ENCODE results near the gene MLF2. TPM values are rescaled to one million over a fixed set of nuclear protein-coding genes. Genes with fewer than 3 reads are reported as not detected.
A peak's percentile ranks its signal among the peaks of the same experiment; 100 is the strongest.

The MLF2 gene
- total and polyA plus RNA-seq, 8 donors = 9.3 to 296 (median 152) TPM

- intact Hi-C loops (cut with DNase I; ENCODE audit: low total_unique reads) = no loop called here
- Histone ChIP-seq H3K36me3 (no peaks in the 10 kb centered on the region), H3K9me3 (no peaks in the 10 kb centered on the region), H3K4me3 (peak overlapping the region; percentile 46 to 68 (median 52)), H3K27ac (peak overlapping the region in 1 of 5 donors; percentile 16), H3K4me1 (peaks cover 14 to 22% (median 18%) of the 10 kb centered on the region in 4 donors), H3K27me3 (peaks cover 9 to 97% (median 62%) of the 10 kb centered on the region in 3 donors)
- no peak for DNase-seq
- WGBS, 5 donors = 14 to 21% (median 18%) methylated on average over 16 of the region's 16 CpGs
- no peak for TF ChIP-seq POLR2AphosphoS5 (IDR thresholded peaks at IDR 0.05)
- TF ChIP-seq POLR2A (IDR thresholded peaks at IDR 0.05) = no peak
- no peak for TF ChIP-seq CTCF (IDR thresholded peaks at IDR 0.05)
- TF ChIP-seq EP300 (IDR thresholded peaks at IDR 0.05) = no peak
Measured at GRCh38 chr12:6699259-6699988, 53.5 kb downstream of the MLF2 start.

- H3K27me3 ChIP-seq = peaks cover 9 to 93% (median 54%) of the 10 kb centered on the region in 3 donors
- H3K4me3 ChIP-seq = no peak overlapping the region
- H3K4me1 ChIP-seq = peaks cover 14 to 22% (median 18%) of the 10 kb centered on the region in 4 donors
- intact Hi-C loops (cut with DNase I; ENCODE audit: low total_unique reads) = no loop called here
- no peaks in the 10 kb centered on the region for H3K36me3 ChIP-seq
- DNase-seq = no peak
- no peak for TF ChIP-seq POLR2AphosphoS5 (IDR thresholded peaks at IDR 0.05)
- no peak for TF ChIP-seq CTCF (IDR thresholded peaks at IDR 0.05)
- no peak for TF ChIP-seq EP300 (IDR thresholded peaks at IDR 0.05)
- no peak for TF ChIP-seq POLR2A (IDR thresholded peaks at IDR 0.05)
- H3K27ac ChIP-seq = no peak overlapping the region
- WGBS, 5 donors = 53 to 60% (median 56%) methylated on average over 8 of the region's 8 CpGs
- H3K9me3 ChIP-seq = no peaks in the 10 kb centered on the region
Measured at GRCh38 chr12:6698352-6699046, 54.4 kb downstream of the MLF2 start.

Small RNAs within 50 kb of the gene (small RNA-seq; reads per million reads assigned to genes)
- gene RNU6-781P = 0 reads per million in 4 donors

Other genes with a start within 250 kb of the MLF2 start
- 1,000 to 10,000 TPM in 4 of 5 donors, 100 to 1,000 TPM in 1; 579 to 1,258 (median 1,242) TPM for gene GAPDH, start 218.6 kb downstream of the MLF2 start, total RNA-seq
- gene GAPDH, start 218.6 kb downstream of the MLF2 start, polyA plus RNA-seq = 1,000 to 10,000 TPM; 1,352 to 2,765 (median 1,815) TPM
- 10 to 100 TPM in 1 of 5 donors, 1 to 10 TPM in 4; 1.4 to 14.0 (median 3.2) TPM for gene IFFO1, start 197.1 kb downstream of the MLF2 start, total RNA-seq
- gene IFFO1, start 197.1 kb downstream of the MLF2 start, polyA plus RNA-seq = 1 to 10 TPM; 2.7 to 9.1 (median 3.4) TPM
- gene NOP2, start 184.8 kb downstream of the MLF2 start, total RNA-seq = 100 to 1,000 TPM in 1 of 5 donors, 10 to 100 TPM in 4; 16.3 to 231 (median 30.0) TPM
- gene NOP2, start 184.8 kb downstream of the MLF2 start, polyA plus RNA-seq = 10 to 100 TPM; 19.5 to 27.4 (median 19.7) TPM
- gene CHD4, start 145.8 kb downstream of the MLF2 start, total RNA-seq = 100 to 1,000 TPM; 169 to 315 (median 202) TPM
- gene CHD4, start 145.8 kb downstream of the MLF2 start, polyA plus RNA-seq = 100 to 1,000 TPM; 105 to 139 (median 111) TPM
- 10 to 100 TPM in 1 of 5 donors, 1 to 10 TPM in 4; 1.3 to 33.0 (median 5.8) TPM for gene LPAR5, start 117.2 kb downstream of the MLF2 start, total RNA-seq
- 1 to 10 TPM; 2.0 to 5.6 (median 3.5) TPM for gene LPAR5, start 117.2 kb downstream of the MLF2 start, polyA plus RNA-seq
- gene ACRBP, start 105.7 kb downstream of the MLF2 start, total RNA-seq = 1 to 10 TPM in 2 of 5 donors, not detected in 3; 2.2 to 6.4 TPM
- gene ACRBP, start 105.7 kb downstream of the MLF2 start, polyA plus RNA-seq = 1 to 10 TPM in 2 of 3 donors, under 1 TPM in 1; 0.31 to 1.6 (median 1.1) TPM
- gene ING4, start 90.0 kb downstream of the MLF2 start, total RNA-seq = 10 to 100 TPM in 4 of 5 donors, 1 to 10 TPM in 1; 8.7 to 51.8 (median 33.5) TPM
- 10 to 100 TPM; 25.5 to 53.6 (median 43.6) TPM for gene ING4, start 90.0 kb downstream of the MLF2 start, polyA plus RNA-seq
- gene ZNF384, start 63.8 kb downstream of the MLF2 start, total RNA-seq = 100 to 1,000 TPM in 1 of 5 donors, 10 to 100 TPM in 4; 16.5 to 207 (median 35.6) TPM
- 10 to 100 TPM; 16.7 to 21.8 (median 20.2) TPM for gene ZNF384, start 63.8 kb downstream of the MLF2 start, polyA plus RNA-seq
- gene PIANP, start 52.3 kb downstream of the MLF2 start, total RNA-seq = under 1 TPM in 2 of 5 donors, not detected in 3; 0.14 to 0.37 TPM
- gene PIANP, start 52.3 kb downstream of the MLF2 start, polyA plus RNA-seq = 1 to 10 TPM in 2 of 3 donors, under 1 TPM in 1; 0.50 to 1.7 (median 1.5) TPM
- gene COPS7A, start 29.1 kb downstream of the MLF2 start, total RNA-seq = 10 to 100 TPM in 4 of 5 donors, 1 to 10 TPM in 1; 5.8 to 50.0 (median 25.7) TPM
- 10 to 100 TPM; 45.2 to 54.2 (median 51.6) TPM for gene COPS7A, start 29.1 kb downstream of the MLF2 start, polyA plus RNA-seq
- gene PTMS, start 13.2 kb upstream of the MLF2 start, total RNA-seq = 100 to 1,000 TPM in 1 of 5 donors, 10 to 100 TPM in 4; 22.8 to 261 (median 78.2) TPM
- 100 to 1,000 TPM; 228 to 363 (median 307) TPM for gene PTMS, start 13.2 kb upstream of the MLF2 start, polyA plus RNA-seq
- 1 to 10 TPM in 2 of 5 donors, not detected in 3; 2.2 to 2.3 TPM for gene LAG3, start 19.4 kb upstream of the MLF2 start, total RNA-seq
- gene LAG3, start 19.4 kb upstream of the MLF2 start, polyA plus RNA-seq = 1 to 10 TPM in 2 of 3 donors, under 1 TPM in 1; 0.25 to 1.4 (median 1.2) TPM
- gene CD4, start 36.4 kb upstream of the MLF2 start, total RNA-seq = 10 to 100 TPM in 1 of 5 donors, 1 to 10 TPM in 2, not detected in 2; 7.2 to 25.9 (median 9.7) TPM
- 1 to 10 TPM; 2.0 to 7.3 (median 3.9) TPM for gene CD4, start 36.4 kb upstream of the MLF2 start, polyA plus RNA-seq
- 1 to 10 TPM; 1.3 to 7.5 (median 1.8) TPM for gene GPR162, start 68.7 kb upstream of the MLF2 start, total RNA-seq
- gene GPR162, start 68.7 kb upstream of the MLF2 start, polyA plus RNA-seq = 1 to 10 TPM; 2.6 to 9.3 (median 6.4) TPM
- 10 to 100 TPM; 15.2 to 41.1 (median 18.0) TPM for gene P3H3, start 75.3 kb upstream of the MLF2 start, total RNA-seq
- gene P3H3, start 75.3 kb upstream of the MLF2 start, polyA plus RNA-seq = 10 to 100 TPM in 1 of 3 donors, 1 to 10 TPM in 2; 7.0 to 15.1 (median 9.1) TPM
- gene GNB3, start 87.8 kb upstream of the MLF2 start, total RNA-seq = 10 to 100 TPM in 1 of 5 donors, 1 to 10 TPM in 2, under 1 TPM in 1, not detected in 1; 0.89 to 11.1 (median 4.5) TPM
- gene GNB3, start 87.8 kb upstream of the MLF2 start, polyA plus RNA-seq = 1 to 10 TPM in 2 of 3 donors, under 1 TPM in 1; 0.87 to 2.8 (median 2.7) TPM
- 10 to 100 TPM in 3 of 5 donors, 1 to 10 TPM in 2; 3.3 to 56.0 (median 19.6) TPM for gene CDCA3, start 98.1 kb upstream of the MLF2 start, total RNA-seq
- gene CDCA3, start 98.1 kb upstream of the MLF2 start, polyA plus RNA-seq = 10 to 100 TPM in 1 of 3 donors, 1 to 10 TPM in 2; 2.1 to 12.2 (median 9.8) TPM
- gene USP5, start 99.0 kb upstream of the MLF2 start, total RNA-seq = 10 to 100 TPM; 26.3 to 69.4 (median 48.7) TPM
- 10 to 100 TPM; 20.9 to 29.0 (median 25.0) TPM for gene USP5, start 99.0 kb upstream of the MLF2 start, polyA plus RNA-seq
- 100 to 1,000 TPM; 131 to 359 (median 268) TPM for gene TPI1, start 114.4 kb upstream of the MLF2 start, total RNA-seq
- 100 to 1,000 TPM; 403 to 526 (median 504) TPM for gene TPI1, start 114.4 kb upstream of the MLF2 start, polyA plus RNA-seq
- 10 to 100 TPM in 1 of 5 donors, 1 to 10 TPM in 3, not detected in 1; 5.1 to 24.0 (median 6.0) TPM for gene SPSB2, start 120.2 kb upstream of the MLF2 start, total RNA-seq
- gene SPSB2, start 120.2 kb upstream of the MLF2 start, polyA plus RNA-seq = 10 to 100 TPM in 2 of 3 donors, 1 to 10 TPM in 1; 9.9 to 13.4 (median 11.2) TPM
- 10 to 100 TPM in 1 of 5 donors, 1 to 10 TPM in 3, not detected in 1; 5.3 to 20.4 (median 9.0) TPM for gene LRRC23, start 151.7 kb upstream of the MLF2 start, total RNA-seq
- gene LRRC23, start 151.7 kb upstream of the MLF2 start, polyA plus RNA-seq = 10 to 100 TPM in 1 of 3 donors, 1 to 10 TPM in 2; 8.0 to 11.0 (median 9.0) TPM
- gene ENO2, start 161.4 kb upstream of the MLF2 start, total RNA-seq = 10 to 100 TPM in 2 of 5 donors, 1 to 10 TPM in 3; 2.3 to 62.9 (median 8.6) TPM
- gene ENO2, start 161.4 kb upstream of the MLF2 start, polyA plus RNA-seq = 10 to 100 TPM in 2 of 3 donors, 1 to 10 TPM in 1; 9.3 to 19.7 (median 10.1) TPM
- gene ATN1, start 174.8 kb upstream of the MLF2 start, total RNA-seq = 100 to 1,000 TPM in 3 of 5 donors, 10 to 100 TPM in 2; 23.3 to 694 (median 291) TPM
- 10 to 100 TPM; 44.4 to 57.4 (median 48.8) TPM for gene ATN1, start 174.8 kb upstream of the MLF2 start, polyA plus RNA-seq
- gene RNU7-1, start 190.7 kb upstream of the MLF2 start, total RNA-seq = not detected
- not detected for gene RNU7-1, start 190.7 kb upstream of the MLF2 start, polyA plus RNA-seq
- 100 to 1,000 TPM; 155 to 453 (median 306) TPM for gene C12orf57, start 190.9 kb upstream of the MLF2 start, total RNA-seq
- 100 to 1,000 TPM; 418 to 621 (median 443) TPM for gene C12orf57, start 190.9 kb upstream of the MLF2 start, polyA plus RNA-seq
- 10 to 100 TPM; 11.2 to 36.6 (median 28.0) TPM for gene PTPN6, start 198.2 kb upstream of the MLF2 start, total RNA-seq
- gene PTPN6, start 198.2 kb upstream of the MLF2 start, polyA plus RNA-seq = 10 to 100 TPM; 40.6 to 51.2 (median 41.2) TPM
- gene PHB2, start 217.5 kb upstream of the MLF2 start, total RNA-seq = 100 to 1,000 TPM in 4 of 5 donors, 10 to 100 TPM in 1; 49.2 to 441 (median 150) TPM
- 100 to 1,000 TPM; 150 to 179 (median 154) TPM for gene PHB2, start 217.5 kb upstream of the MLF2 start, polyA plus RNA-seq
- gene EMG1, start 217.8 kb upstream of the MLF2 start, total RNA-seq = 10 to 100 TPM in 3 of 5 donors, 1 to 10 TPM in 2; 1.2 to 86.6 (median 25.2) TPM
- 10 to 100 TPM; 19.3 to 22.7 (median 21.7) TPM for gene EMG1, start 217.8 kb upstream of the MLF2 start, polyA plus RNA-seq

Measured in stomach (tissue), 9 donors.